AG09309 (cell line): ENCODE results near the gene NRG3.

Experiments
- DNase-seq: peaks from one replicate; pipeline ENCODE4 v3.0.0-alpha.2; 2010; ENCODE audit warnings: low read depth
- H3K4me3 ChIP-seq: 2 replicates; pipeline ENCODE4 v1.5.1; 2011; ENCODE audit warnings: mild to moderate bottlenecking, low read depth, low read length, moderate library complexity; ENCODE audit not compliant: control insufficient read depth
- TF ChIP-seq, protein P1 (sequence below): IDR thresholded peaks from 2 replicates; pipeline ENCODE4 v1.5.1; 2011; ENCODE audit warnings: mild to moderate bottlenecking, low read depth, low read length, inconsistent platforms; ENCODE audit not compliant: insufficient read depth, control insufficient read depth; ENCODE audit errors: missing control alignments

NRG3 gene

GRCh38 chr10:82867056-82867455, 992.1 kb downstream of the NRG3 start:
- TF ChIP-seq, protein P1, sequence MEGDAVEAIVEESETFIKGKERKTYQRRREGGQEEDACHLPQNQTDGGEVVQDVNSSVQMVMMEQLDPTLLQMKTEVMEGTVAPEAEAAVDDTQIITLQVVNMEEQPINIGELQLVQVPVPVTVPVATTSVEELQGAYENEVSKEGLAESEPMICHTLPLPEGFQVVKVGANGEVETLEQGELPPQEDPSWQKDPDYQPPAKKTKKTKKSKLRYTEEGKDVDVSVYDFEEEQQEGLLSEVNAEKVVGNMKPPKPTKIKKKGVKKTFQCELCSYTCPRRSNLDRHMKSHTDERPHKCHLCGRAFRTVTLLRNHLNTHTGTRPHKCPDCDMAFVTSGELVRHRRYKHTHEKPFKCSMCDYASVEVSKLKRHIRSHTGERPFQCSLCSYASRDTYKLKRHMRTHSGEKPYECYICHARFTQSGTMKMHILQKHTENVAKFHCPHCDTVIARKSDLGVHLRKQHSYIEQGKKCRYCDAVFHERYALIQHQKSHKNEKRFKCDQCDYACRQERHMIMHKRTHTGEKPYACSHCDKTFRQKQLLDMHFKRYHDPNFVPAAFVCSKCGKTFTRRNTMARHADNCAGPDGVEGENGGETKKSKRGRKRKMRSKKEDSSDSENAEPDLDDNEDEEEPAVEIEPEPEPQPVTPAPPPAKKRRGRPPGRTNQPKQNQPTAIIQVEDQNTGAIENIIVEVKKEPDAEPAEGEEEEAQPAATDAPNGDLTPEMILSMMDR: no peak
- no peak overlapping the region for H3K4me3 ChIP-seq
- no peak for DNase-seq

GRCh38 chr10:82874671-82875070, 999.7 kb downstream of the NRG3 start:
- TF ChIP-seq, protein P1: no peak
- DNase-seq: no peak
- H3K4me3 ChIP-seq: no peak overlapping the region

GRCh38 chr10:82880776-82881290, 1005.8 kb downstream of the NRG3 start:
- H3K4me3 ChIP-seq: no peak overlapping the region
- no peak for DNase-seq
- TF ChIP-seq, protein P1: no peak

- H3K4me3 ChIP-seq: no peak overlapping the region
- TF ChIP-seq, protein P1: no peak
- DNase-seq: no peak
Observed at GRCh38 chr10:82882722-82883121, 1007.7 kb downstream of the NRG3 start.

DNA sequence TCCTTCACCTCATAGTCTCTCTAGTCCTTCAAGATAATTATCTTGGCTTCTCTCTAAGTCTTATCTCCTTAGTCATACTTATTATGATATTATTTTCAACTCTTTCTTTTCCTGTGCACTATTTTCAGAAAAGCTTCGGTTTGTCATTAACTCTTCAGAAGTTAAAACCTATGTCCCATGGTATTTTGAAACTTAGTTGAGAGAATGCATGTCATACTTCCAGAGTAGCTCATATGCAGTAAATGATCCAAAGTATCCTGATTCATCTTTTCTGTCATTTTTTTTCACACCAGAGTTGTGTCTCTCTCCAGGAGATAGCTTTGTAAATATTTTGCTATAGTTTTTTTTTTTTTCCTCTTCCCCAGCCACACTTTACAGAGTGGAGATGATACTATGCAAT, 1008.6 kb downstream of the NRG3 start:
- no peak for DNase-seq
- TF ChIP-seq, protein P1: no peak
- H3K4me3 ChIP-seq: no peak overlapping the region

DNA sequence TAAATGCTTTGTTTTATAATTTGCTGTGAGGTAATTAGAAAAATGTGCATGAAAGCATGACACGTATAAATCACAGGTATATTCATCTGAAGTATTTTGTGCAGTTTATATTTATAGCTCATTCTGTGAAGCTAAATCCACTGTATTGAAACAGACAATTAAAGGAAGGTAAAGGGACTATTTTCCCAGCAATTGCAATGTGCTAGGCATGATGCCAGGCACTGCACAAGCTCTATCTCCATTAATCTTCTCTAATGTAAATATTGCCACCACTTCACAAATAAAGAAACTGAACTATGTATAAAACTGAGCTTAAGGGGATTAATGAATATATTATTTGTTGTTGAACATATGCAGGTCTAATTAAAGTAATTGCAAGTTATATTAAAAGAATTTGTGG, 1012.5 kb downstream of the NRG3 start:
- no peak overlapping the region for H3K4me3 ChIP-seq
- no peak for DNase-seq
- TF ChIP-seq, protein P1: no peak
